ENCODE measurements around the gene PDE5A.
A peak's percentile ranks its signal among the peaks of the same experiment; 100 is the strongest.

PDE5A gene

GRCh38 chr4:119628281-119629141 is at the start of gene PDE5A:
PDE5A (minus strand) TSS chr4:119628804; CDS start chr4:119628671, 133 bp downstream.
- TF ChIP-seq CTCF (IDR thresholded peaks at IDR 0.05; ENCODE audit: borderline replicate concordance, control extremely low read depth, extremely low read depth, insufficient read depth, missing control alignments) = peak; percentile 93
- DNase-seq (ENCODE audit: low spot score) = peak; percentile 85
- in situ Hi-C loops (cut with MboI; ENCODE audit: low sequenced_read_pairs, unreplicated experiment) = loop anchor here (25.0 kb wide), 1 partner anchor 409 kb away; no protein-coding TSS in a partner anchor

- in situ Hi-C loops (cut with MboI; ENCODE audit: low sequenced_read_pairs, unreplicated experiment) = no loop called here
- DNase-seq (ENCODE audit: low spot score) = no peak
- no peak for TF ChIP-seq CTCF (IDR thresholded peaks at IDR 0.05; ENCODE audit: borderline replicate concordance, control extremely low read depth, extremely low read depth, insufficient read depth, missing control alignments)
Observed at GRCh38 chr4:119676101-119676500, 47.5 kb upstream of the PDE5A start.

GRCh38 chr4:119675391-119675790 is 46.8 kb upstream of the PDE5A start:
- no peak for DNase-seq (ENCODE audit: low spot score)
- in situ Hi-C loops (cut with MboI; ENCODE audit: low sequenced_read_pairs, unreplicated experiment) = no loop called here
- TF ChIP-seq CTCF (IDR thresholded peaks at IDR 0.05; ENCODE audit: borderline replicate concordance, control extremely low read depth, extremely low read depth, insufficient read depth, missing control alignments) = no peak

GRCh38 chr4:119672938-119673337 is 44.3 kb upstream of the PDE5A start:
- no peak for TF ChIP-seq CTCF (IDR thresholded peaks at IDR 0.05; ENCODE audit: borderline replicate concordance, control extremely low read depth, extremely low read depth, insufficient read depth, missing control alignments)
- in situ Hi-C loops (cut with MboI; ENCODE audit: low sequenced_read_pairs, unreplicated experiment) = no loop called here
- no peak for DNase-seq (ENCODE audit: low spot score)

- DNase-seq (ENCODE audit: low spot score) = no peak
- no peak for TF ChIP-seq CTCF (IDR thresholded peaks at IDR 0.05; ENCODE audit: borderline replicate concordance, control extremely low read depth, extremely low read depth, insufficient read depth, missing control alignments)
- in situ Hi-C loops (cut with MboI; ENCODE audit: low sequenced_read_pairs, unreplicated experiment) = no loop called here
Observed at GRCh38 chr4:119672086-119672485, 43.5 kb upstream of the PDE5A start.

- DNase-seq (ENCODE audit: low spot score) = no peak
- no peak for TF ChIP-seq CTCF (IDR thresholded peaks at IDR 0.05; ENCODE audit: borderline replicate concordance, control extremely low read depth, extremely low read depth, insufficient read depth, missing control alignments)
- in situ Hi-C loops (cut with MboI; ENCODE audit: low sequenced_read_pairs, unreplicated experiment) = no loop called here
Observed at GRCh38 chr4:119671205-119671604, 42.6 kb upstream of the PDE5A start.

Data from GM13976 (cell line).